VCaP (cell line): Measurements from ENCODE around the gene KRT10.

Experiments used
- H3K27ac ChIP-seq: fragments of 450-650 bp; 2 replicates; pipeline ENCODE4 v1.5.1; 2017
- TF ChIP-seq, protein P1 (sequence below): fragments of 450-650 bp; conservative IDR thresholded peaks from 2 replicates; pipeline ENCODE4 v1.5.1; 2017; ENCODE audit warnings: mild to moderate bottlenecking, moderate library complexity

KRT10 gene

DNA sequence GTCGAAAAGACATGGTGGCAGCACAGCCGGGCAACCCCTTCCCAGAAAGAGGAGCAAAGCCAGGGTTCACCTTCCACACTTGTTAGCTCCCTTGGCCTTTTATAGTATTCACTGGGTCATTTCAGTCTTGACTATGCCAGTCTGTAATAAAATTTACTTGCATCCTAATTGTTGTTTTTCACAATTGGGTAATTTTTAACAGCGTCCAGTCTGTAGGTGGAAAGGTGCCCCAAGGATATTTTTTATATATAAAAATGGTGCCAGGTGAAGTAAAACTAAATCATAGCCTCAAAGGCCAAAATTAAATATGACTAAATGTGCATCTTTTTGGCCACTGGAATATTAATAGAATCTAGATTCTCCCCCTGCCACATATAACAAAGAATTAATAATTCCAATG is 50.3 kb downstream of the KRT10 start, which contains the start of gene KRT26:
Gene KRT26, minus strand, starts transcription at position 101 of the 400 bp plus-strand sequence. Its CDS starts 88 bp downstream, at position 13.
- no peak within 1 kb of the TSS for H3K27ac ChIP-seq
- TF ChIP-seq, protein P1, sequence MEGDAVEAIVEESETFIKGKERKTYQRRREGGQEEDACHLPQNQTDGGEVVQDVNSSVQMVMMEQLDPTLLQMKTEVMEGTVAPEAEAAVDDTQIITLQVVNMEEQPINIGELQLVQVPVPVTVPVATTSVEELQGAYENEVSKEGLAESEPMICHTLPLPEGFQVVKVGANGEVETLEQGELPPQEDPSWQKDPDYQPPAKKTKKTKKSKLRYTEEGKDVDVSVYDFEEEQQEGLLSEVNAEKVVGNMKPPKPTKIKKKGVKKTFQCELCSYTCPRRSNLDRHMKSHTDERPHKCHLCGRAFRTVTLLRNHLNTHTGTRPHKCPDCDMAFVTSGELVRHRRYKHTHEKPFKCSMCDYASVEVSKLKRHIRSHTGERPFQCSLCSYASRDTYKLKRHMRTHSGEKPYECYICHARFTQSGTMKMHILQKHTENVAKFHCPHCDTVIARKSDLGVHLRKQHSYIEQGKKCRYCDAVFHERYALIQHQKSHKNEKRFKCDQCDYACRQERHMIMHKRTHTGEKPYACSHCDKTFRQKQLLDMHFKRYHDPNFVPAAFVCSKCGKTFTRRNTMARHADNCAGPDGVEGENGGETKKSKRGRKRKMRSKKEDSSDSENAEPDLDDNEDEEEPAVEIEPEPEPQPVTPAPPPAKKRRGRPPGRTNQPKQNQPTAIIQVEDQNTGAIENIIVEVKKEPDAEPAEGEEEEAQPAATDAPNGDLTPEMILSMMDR, result no peak
